GM12801 (cell line): ENCODE results near the gene PSMD12.

Source experiments
- CTCF ChIP-seq: IDR thresholded peaks from one replicate; pipeline ENCODE4 v1.5.1; 2011; ENCODE audit warnings: control low read depth; ENCODE audit not compliant: insufficient read length; ENCODE audit errors: extremely low read depth

PSMD12 gene

GRCh38 chr17:67324330-67324729, 42.0 kb downstream of the PSMD12 start:
- no peak for TF ChIP-seq CTCF

DNA sequence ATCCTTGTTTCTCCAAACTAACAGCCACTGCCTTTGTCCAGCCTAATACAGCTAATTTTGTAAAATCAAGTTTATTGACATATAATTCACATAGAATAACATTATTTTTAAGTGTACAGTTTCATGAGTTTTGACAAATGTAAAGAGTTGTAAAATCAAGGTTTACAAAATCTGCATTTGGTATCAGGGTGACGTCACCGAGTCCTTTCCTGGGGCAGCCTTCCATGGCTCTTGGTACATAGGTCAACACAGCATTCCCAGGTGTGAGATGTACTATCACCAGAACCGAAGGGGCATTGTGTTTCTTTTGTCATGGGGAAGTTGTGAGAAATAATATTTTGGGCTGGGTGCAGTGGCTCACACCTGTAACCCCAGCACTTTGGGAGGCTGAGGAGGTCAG, 42.9 kb downstream of the PSMD12 start:
- no peak for TF ChIP-seq CTCF

DNA sequence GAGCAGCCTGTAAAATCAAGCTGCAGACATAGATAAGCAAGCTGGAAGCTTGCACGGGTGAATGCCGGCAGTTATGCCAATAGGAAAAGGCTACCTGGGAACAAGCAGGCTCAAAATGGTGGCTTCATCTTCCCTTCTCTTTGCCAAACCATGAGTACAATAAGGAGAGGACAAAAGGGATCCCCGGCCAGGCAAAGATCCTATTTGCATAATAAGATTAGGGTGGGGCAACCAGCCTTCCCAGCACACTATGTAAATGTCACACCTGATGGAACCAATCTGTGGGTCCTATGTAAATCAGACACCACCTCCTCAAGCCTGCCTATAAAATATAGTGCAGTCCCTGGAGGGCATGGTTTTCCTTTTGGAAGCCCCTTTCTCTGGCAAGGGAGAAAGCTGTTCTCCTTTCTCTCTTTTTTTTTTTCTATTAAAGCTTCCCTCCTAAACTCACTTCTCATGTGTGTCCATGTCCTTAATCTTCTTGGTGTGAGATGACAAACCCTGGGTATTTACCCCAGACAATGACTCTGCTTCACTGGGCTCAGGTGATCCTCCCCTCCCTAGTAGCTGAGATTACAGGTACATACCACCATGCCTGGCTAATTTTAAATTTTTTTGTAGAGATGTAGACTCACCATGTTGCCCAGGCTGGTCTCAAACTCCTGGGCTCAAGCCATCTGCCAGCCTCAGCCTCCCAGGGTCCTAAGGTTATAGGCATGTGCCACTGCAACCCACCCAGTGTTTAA, 44.2 kb downstream of the PSMD12 start:
- TF ChIP-seq CTCF: no peak

- no peak for TF ChIP-seq CTCF
Observed at GRCh38 chr17:67316781-67317180, 49.6 kb downstream of the PSMD12 start.

- no peak for TF ChIP-seq CTCF
Observed at GRCh38 chr17:67315865-67316264, 50.5 kb downstream of the PSMD12 start.

DNA sequence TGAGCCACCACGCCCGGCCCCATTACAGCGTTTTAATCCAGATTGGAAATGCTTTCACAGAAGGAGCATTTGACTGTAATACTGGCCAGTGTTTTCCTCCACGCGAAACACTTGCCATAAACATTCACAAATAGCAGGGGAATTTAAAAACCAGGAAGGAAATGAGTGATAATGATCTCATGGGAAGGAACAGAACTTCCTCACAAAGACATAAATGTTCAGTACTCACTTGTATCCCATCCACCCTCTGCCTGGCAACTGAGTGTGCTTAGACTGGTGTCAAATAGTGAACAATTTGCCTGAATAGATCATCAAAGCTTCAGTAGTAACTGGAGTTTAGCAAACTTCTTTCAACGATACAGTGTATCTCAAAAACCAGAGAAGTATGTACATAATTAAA, 54.1 kb downstream of the PSMD12 start:
- TF ChIP-seq CTCF: no peak

DNA sequence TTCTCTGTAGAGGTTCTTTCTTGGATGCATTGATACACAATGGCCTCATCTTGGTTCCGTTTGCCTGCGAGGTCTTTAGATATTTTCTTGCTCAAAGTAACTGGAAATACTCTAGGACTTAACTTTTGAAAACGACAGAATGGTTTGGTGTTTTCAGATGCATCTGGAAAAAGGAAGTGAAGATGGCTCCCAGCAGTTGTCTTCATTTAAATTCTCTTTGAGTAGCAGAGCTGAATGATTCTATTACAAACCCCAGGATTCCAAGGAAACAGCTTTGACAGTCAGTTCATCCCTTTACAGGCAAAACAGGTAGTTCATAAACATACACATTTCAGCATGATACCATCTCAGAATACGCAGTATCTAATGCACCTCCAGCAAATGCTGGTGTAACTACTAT, 54.8 kb downstream of the PSMD12 start:
- no peak for TF ChIP-seq CTCF
